Astrocyte (in vitro differentiated cells and primary cell): ENCODE data around the gene RLBP1.

Experiments used
- CTCF ChIP-seq: IDR thresholded peaks from 2 replicates; pipeline ENCODE4 v1.5.1; 2011; ENCODE audit warnings: low read depth, mild to moderate bottlenecking, inconsistent platforms, low read length, moderate library complexity; ENCODE audit not compliant: insufficient read depth
- EZH2 ChIP-seq: IDR thresholded peaks from 2 replicates; pipeline ENCODE4 v1.6.1; 2012; ENCODE audit warnings: mild to moderate bottlenecking, low read length, inconsistent platforms; ENCODE audit not compliant: insufficient read depth

DNA sequence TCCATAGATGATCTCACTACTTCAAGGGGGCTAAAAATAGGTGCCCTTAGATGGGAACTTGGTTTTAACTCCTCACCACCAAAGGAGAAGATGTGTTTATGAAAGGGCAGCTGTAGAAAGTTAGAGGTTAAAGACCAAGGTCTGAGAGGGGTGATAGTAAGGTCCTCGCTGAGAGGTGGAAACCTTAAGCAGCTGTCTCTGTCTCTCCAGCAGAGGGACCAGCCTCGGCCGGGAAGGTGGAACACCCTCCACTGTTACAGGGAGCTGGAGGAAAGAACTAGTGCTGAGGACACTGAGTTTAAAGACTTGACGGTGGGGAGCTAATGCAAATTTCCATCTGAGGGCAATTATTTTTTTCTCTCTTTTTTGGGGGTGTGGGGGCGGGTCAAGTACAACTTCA is 8.9 kb upstream of the RLBP1 start:
- TF ChIP-seq CTCF, result no peak
- TF ChIP-seq EZH2, result no peak
